NOMO-1 (cell line): ENCODE data around the gene MDK.

Experiments
- DNase-seq, 2 experiments: peaks; one replicate each; lab custom pipeline; 2025; ENCODE audit not compliant: unreplicated experiment in 2 of 2; lab: John Stamatoyannopoulos, UW

MDK gene

GRCh38 chr11:46347637-46348311 lies 33.7 kb upstream of the MDK start:
- no peak for DNase-seq

GRCh38 chr11:46348566-46349401 lies 32.7 kb upstream of the MDK start:
- no peak for DNase-seq

GRCh38 chr11:46350695-46351094 lies 30.8 kb upstream of the MDK start:
- no peak for DNase-seq

- no peak for DNase-seq
These were observed 30.3 kb upstream of the MDK start for GRCh38 chr11:46351148-46351547.

- DNase-seq, result no peak
These were observed 29.9 kb upstream of the MDK start for GRCh38 chr11:46351606-46352005.

- peak; percentile 24 to 40 for DNase-seq
These were observed 29.2 kb upstream of the MDK start for GRCh38 chr11:46352063-46352841.

- DNase-seq, result no peak
These were observed 27.8 kb upstream of the MDK start for GRCh38 chr11:46353698-46354097.

GRCh38 chr11:46356924-46357482 lies 24.5 kb upstream of the MDK start:
- DNase-seq, result peak; percentile 72 to 79

- peak in 1 of 2 experiments; percentile 52 for DNase-seq
These were observed 24.0 kb upstream of the MDK start for GRCh38 chr11:46357483-46357936.

GRCh38 chr11:46359953-46360352 lies 21.5 kb upstream of the MDK start:
- no peak for DNase-seq

GRCh38 chr11:46360878-46361277 lies 20.6 kb upstream of the MDK start:
- DNase-seq, result peak; percentile 37 to 63

GRCh38 chr11:46361283-46362155 lies 19.9 kb upstream of the MDK start:
- peak; percentile 80 to 88 for DNase-seq

GRCh38 chr11:46362156-46363030 lies 19.1 kb upstream of the MDK start:
- no peak for DNase-seq

- DNase-seq, result peak; percentile 42 to 69
These were observed 18.4 kb upstream of the MDK start for GRCh38 chr11:46363031-46363407.

- DNase-seq, result no peak
These were observed 17.9 kb upstream of the MDK start for GRCh38 chr11:46363455-46364005.

GRCh38 chr11:46364056-46364455 lies 17.4 kb upstream of the MDK start:
- no peak for DNase-seq

- DNase-seq, result no peak
These were observed 16.7 kb upstream of the MDK start for GRCh38 chr11:46364791-46365190.

- DNase-seq, result no peak
These were observed 15.2 kb upstream of the MDK start for GRCh38 chr11:46366260-46366659.

- no peak for DNase-seq
These were observed 14.8 kb upstream of the MDK start for GRCh38 chr11:46366661-46367161.
